Tibial nerve (tissue), 3 donors: ENCODE data around the gene AGPS.

Experiments
- POLR2A ChIP-seq, 2 donors: fragments of 450-650 bp; IDR thresholded peaks; one replicate each; pipeline ENCODE4 v1.6.1; 2017; ENCODE audit warnings: antibody characterized with exemption in 2 of 2, mild to moderate bottlenecking in 2 of 2, moderate library complexity in 2 of 2
- TF ChIP-seq, protein P1 (sequence below), 5 experiments: fragments of 200-600 bp in 3 of 5; fragments of 450-650 bp in 2 of 5; sonication (generic) in 3 of 5; IDR thresholded peaks; one replicate each; pipeline ENCODE4 v1.5.1; 2016 to 2019; ENCODE audit warnings: antibody characterized with exemption in 5 of 5, mild to moderate bottlenecking in 3 of 5, moderate library complexity in 2 of 5

DNA sequence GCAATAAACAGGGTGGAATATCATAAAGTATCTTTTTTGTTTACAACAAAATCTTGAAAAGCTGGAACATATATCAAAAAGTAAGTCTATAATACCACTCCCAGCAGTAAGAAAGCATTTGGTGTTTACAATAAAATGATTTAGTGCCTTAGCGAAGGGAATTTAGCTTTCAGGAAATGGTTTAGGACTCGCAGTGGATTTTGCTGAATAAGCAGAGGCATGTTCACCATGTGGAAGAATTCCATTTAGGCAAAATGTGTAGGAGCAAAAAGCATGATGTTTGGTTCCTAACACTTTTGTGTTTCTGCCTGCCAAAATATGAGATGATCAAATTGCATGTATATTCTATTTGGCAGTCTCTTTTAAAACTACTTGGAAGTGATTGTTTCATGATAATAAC lies 163.6 kb downstream of the AGPS start:
- TF ChIP-seq, protein P1, sequence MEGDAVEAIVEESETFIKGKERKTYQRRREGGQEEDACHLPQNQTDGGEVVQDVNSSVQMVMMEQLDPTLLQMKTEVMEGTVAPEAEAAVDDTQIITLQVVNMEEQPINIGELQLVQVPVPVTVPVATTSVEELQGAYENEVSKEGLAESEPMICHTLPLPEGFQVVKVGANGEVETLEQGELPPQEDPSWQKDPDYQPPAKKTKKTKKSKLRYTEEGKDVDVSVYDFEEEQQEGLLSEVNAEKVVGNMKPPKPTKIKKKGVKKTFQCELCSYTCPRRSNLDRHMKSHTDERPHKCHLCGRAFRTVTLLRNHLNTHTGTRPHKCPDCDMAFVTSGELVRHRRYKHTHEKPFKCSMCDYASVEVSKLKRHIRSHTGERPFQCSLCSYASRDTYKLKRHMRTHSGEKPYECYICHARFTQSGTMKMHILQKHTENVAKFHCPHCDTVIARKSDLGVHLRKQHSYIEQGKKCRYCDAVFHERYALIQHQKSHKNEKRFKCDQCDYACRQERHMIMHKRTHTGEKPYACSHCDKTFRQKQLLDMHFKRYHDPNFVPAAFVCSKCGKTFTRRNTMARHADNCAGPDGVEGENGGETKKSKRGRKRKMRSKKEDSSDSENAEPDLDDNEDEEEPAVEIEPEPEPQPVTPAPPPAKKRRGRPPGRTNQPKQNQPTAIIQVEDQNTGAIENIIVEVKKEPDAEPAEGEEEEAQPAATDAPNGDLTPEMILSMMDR (IDR thresholded peaks at IDR 0.05) = no peak
- no peak for TF ChIP-seq POLR2A (IDR thresholded peaks at IDR 0.05)
